Measurements from ENCODE around the gene OXNAD1.

GRCh38 chr3:16308727-16309126 lies 43.7 kb downstream of the OXNAD1 start:
- TF ChIP-seq CTCF (IDR thresholded peaks at IDR 0.05; ENCODE audit: poor library complexity) (no peak), EZH2 (IDR thresholded peaks at IDR 0.05; ENCODE audit: borderline replicate concordance) (no peak), EZH2phosphoT487 (IDR thresholded peaks at IDR 0.05; ENCODE audit: low read depth, severe bottlenecking, unreplicated experiment) (no peak)
